Neural progenitor cell (in vitro differentiated cells): ENCODE data around the gene NUP35. TPM values are rescaled to one million over a fixed set of nuclear protein-coding genes. Genes with fewer than 3 reads are reported as not detected.

Source experiments
- DNase-seq: peaks from one replicate; pipeline ENCODE4 v3.0.0-alpha.2; 2016; ENCODE audit warnings: low spot score
- H2AFZ ChIP-seq: fragments of 200-600 bp; sonication (generic); replicated peaks from 2 replicates; pipeline ENCODE4 v1.6.1; 2016; ENCODE audit warnings: antibody characterized with exemption
- H3F3A ChIP-seq: fragments of 200-600 bp; sonication (generic); 2 replicates; pipeline ENCODE4 v1.6.1; 2016; ENCODE audit warnings: antibody characterized with exemption, low read depth
- H3K27ac ChIP-seq: fragments of 200-600 bp; sonication (generic); 2 replicates; pipeline ENCODE4 v1.5.1; 2016; ENCODE audit warnings: mild to moderate bottlenecking
- H3K27me3 ChIP-seq: fragments of 200-600 bp; sonication (generic); 2 replicates; pipeline ENCODE4 v1.6.1; 2016; ENCODE audit warnings: mild to moderate bottlenecking, moderate library complexity
- H3K36me3 ChIP-seq: fragments of 200-600 bp; sonication (generic); 2 replicates; pipeline ENCODE4 v1.5.1; 2016
- H3K4me1 ChIP-seq: fragments of 200-600 bp; sonication (generic); 2 replicates; pipeline ENCODE4 v1.6.1; 2016; ENCODE audit warnings: mixed run types
- H3K4me2 ChIP-seq: fragments of 200-600 bp; sonication (generic); 2 replicates; pipeline ENCODE4 v1.6.1; 2016
- H3K4me3 ChIP-seq: fragments of 200-600 bp; sonication (generic); 2 replicates; pipeline ENCODE4 v1.5.1; 2016
- H3K79me2 ChIP-seq: fragments of 200-600 bp; sonication (generic); 2 replicates; pipeline ENCODE4 v1.6.1; 2016; ENCODE audit warnings: low read depth
- H3K9ac ChIP-seq: fragments of 200-600 bp; sonication (generic); 2 replicates; pipeline ENCODE4 v1.6.1; 2016
- H3K9me3 ChIP-seq: fragments of 200-600 bp; sonication (generic); 2 replicates; pipeline ENCODE4 v1.5.1; 2016; ENCODE audit warnings: low read depth
- H4K20me1 ChIP-seq: fragments of 200-600 bp; sonication (generic); 2 replicates; pipeline ENCODE4 v1.6.1; 2016; ENCODE audit warnings: low read depth
- H3K27ac Mint-ChIP-seq: 3 replicates; pipeline ENCODE4 v1.8.0; 2021; ENCODE audit warnings: mixed read lengths
- H3K27me3 Mint-ChIP-seq: 2 replicates; pipeline ENCODE4 v1.8.0; 2022; ENCODE audit warnings: low read depth, mild to moderate bottlenecking, inconsistent platforms, moderate library complexity, mixed read lengths; ENCODE audit not compliant: insufficient read depth
- H3K36me3 Mint-ChIP-seq: 3 replicates; pipeline ENCODE4 v1.8.0; 2021; ENCODE audit warnings: mixed read lengths
- H3K4me1 Mint-ChIP-seq: 3 replicates; pipeline ENCODE4 v1.8.0; 2021; ENCODE audit warnings: mixed read lengths
- H3K4me3 Mint-ChIP-seq: 3 replicates; pipeline ENCODE4 v1.8.0; 2021; ENCODE audit warnings: mild to moderate bottlenecking, moderate library complexity, mixed read lengths
- H3K9me3 Mint-ChIP-seq: 3 replicates; pipeline ENCODE4 v1.8.0; 2020; ENCODE audit warnings: mixed read lengths
- CTCF ChIP-seq: fragments of 200-600 bp; sonication (generic); IDR thresholded peaks from 2 replicates; pipeline ENCODE4 v1.5.1; 2017; ENCODE audit warnings: antibody characterized with exemption, mild to moderate bottlenecking
- EZH2 ChIP-seq: fragments of 200-600 bp; sonication (generic); IDR thresholded peaks from 2 replicates; pipeline ENCODE4 v1.6.1; 2017; ENCODE audit warnings: antibody characterized with exemption, mild to moderate bottlenecking, moderate library complexity
- EZH2phosphoT487 ChIP-seq: fragments of 200-600 bp; sonication (generic); IDR thresholded peaks from 2 replicates; pipeline ENCODE4 v1.6.1; 2017; ENCODE audit warnings: antibody characterized with exemption
- total RNA-seq: library from RNA; depleted of rRNA; stranded (reverse); fragments of >200 nt; gene quantifications from 2 replicates; pipeline ENCODE4 v1.2.3, GENCODE V29; 2015; ENCODE audit warnings: low replicate concordance

Gene NUP35
- total RNA-seq, 1 donor from 2014 or later = 53.3 TPM

GRCh38 chr2:183079139-183079775 lies 45.0 kb upstream of the NUP35 start:
- no peaks in the 10 kb centered on the region for H3K36me3 Mint-ChIP-seq
- no peaks in the 10 kb centered on the region for H3K9me3 ChIP-seq
- no peaks in the 10 kb centered on the region for H4K20me1 ChIP-seq
- peak overlapping the region; percentile 92 for H3K4me3 Mint-ChIP-seq
- no peaks in the 10 kb centered on the region for H3K79me2 ChIP-seq
- H3K9ac ChIP-seq = peak overlapping the region; percentile 40
- H3K4me3 ChIP-seq = peak overlapping the region; percentile 61
- no peaks in the 10 kb centered on the region for H3K9me3 Mint-ChIP-seq
- peaks cover 4% of the 10 kb centered on the region for H3K27me3 Mint-ChIP-seq
- no peak overlapping the region for H3K27ac Mint-ChIP-seq
- DNase-seq = no peak
- H3K4me2 ChIP-seq = peak overlapping the region; percentile 74
- TF ChIP-seq EZH2 = no peak
- TF ChIP-seq EZH2phosphoT487 = no peak
- TF ChIP-seq CTCF = no peak
- peaks cover 4% of the 10 kb centered on the region for H3K4me1 ChIP-seq
- H2AFZ ChIP-seq = peak overlapping the region; percentile 98
- H3K27ac ChIP-seq = no peak overlapping the region
- peaks cover 5% of the 10 kb centered on the region for H3F3A ChIP-seq
- H3K36me3 ChIP-seq = no peaks in the 10 kb centered on the region
- H3K4me1 Mint-ChIP-seq = peaks cover 7% of the 10 kb centered on the region
- H3K27me3 ChIP-seq = no peaks in the 10 kb centered on the region

- no peaks in the 10 kb centered on the region for H3K9me3 ChIP-seq
- TF ChIP-seq CTCF (no peak), EZH2 (no peak), EZH2phosphoT487 (no peak)
- H3K27ac Mint-ChIP-seq = no peak overlapping the region
- H4K20me1 ChIP-seq = no peaks in the 10 kb centered on the region
- H3K4me1 ChIP-seq = peaks cover 4% of the 10 kb centered on the region
- H3K9me3 Mint-ChIP-seq = no peaks in the 10 kb centered on the region
- no peaks in the 10 kb centered on the region for H3K36me3 ChIP-seq
- no peak overlapping the region for H3K27ac ChIP-seq
- peaks cover 4% of the 10 kb centered on the region for H3K27me3 Mint-ChIP-seq
- H2AFZ ChIP-seq = no peak overlapping the region
- peaks cover 5% of the 10 kb centered on the region for H3F3A ChIP-seq
- H3K79me2 ChIP-seq = no peaks in the 10 kb centered on the region
- no peaks in the 10 kb centered on the region for H3K36me3 Mint-ChIP-seq
- H3K4me3 ChIP-seq = no peak overlapping the region
- H3K4me3 Mint-ChIP-seq = no peak overlapping the region
- H3K27me3 ChIP-seq = no peaks in the 10 kb centered on the region
- H3K4me2 ChIP-seq = no peak overlapping the region
- no peak for DNase-seq
- peaks cover 7% of the 10 kb centered on the region for H3K4me1 Mint-ChIP-seq
- no peak overlapping the region for H3K9ac ChIP-seq
Observed at GRCh38 chr2:183081911-183082310, 42.3 kb upstream of the NUP35 start.

GRCh38 chr2:183088061-183088460 lies 36.2 kb upstream of the NUP35 start:
- TF ChIP-seq EZH2 (no peak), EZH2phosphoT487 (no peak), CTCF (no peak)
- no peak overlapping the region for H3K9ac ChIP-seq
- H2AFZ ChIP-seq = no peak overlapping the region
- Mint-ChIP-seq H3K36me3 (peaks cover 2% of the 10 kb centered on the region), H3K4me1 (peaks cover 2% of the 10 kb centered on the region), H3K4me3 (no peak overlapping the region), H3K27me3 (no peaks in the 10 kb centered on the region), H3K9me3 (peaks cover 2% of the 10 kb centered on the region), H3K27ac (no peak overlapping the region)
- H3K4me1 ChIP-seq = no peaks in the 10 kb centered on the region
- no peak overlapping the region for H3K4me3 ChIP-seq
- no peaks in the 10 kb centered on the region for H3K36me3 ChIP-seq
- no peaks in the 10 kb centered on the region for H3K27me3 ChIP-seq
- no peaks in the 10 kb centered on the region for H4K20me1 ChIP-seq
- no peaks in the 10 kb centered on the region for H3K9me3 ChIP-seq
- H3K4me2 ChIP-seq = no peak overlapping the region
- DNase-seq = no peak
- H3K79me2 ChIP-seq = no peaks in the 10 kb centered on the region
- no peaks in the 10 kb centered on the region for H3F3A ChIP-seq
- H3K27ac ChIP-seq = no peak overlapping the region
